ENCODE measurements around the gene STPG3.
A peak's percentile ranks its signal among the peaks of the same experiment; 100 is the strongest.

The STPG3 gene

GRCh38 chr9:137278721-137279711 is 27.9 kb downstream of the STPG3 start:
- H3K4me3 ChIP-seq (ENCODE audit: low read length) = peak overlapping the region; percentile 65

GRCh38 chr9:137279741-137280473 is 28.8 kb downstream of the STPG3 start:
- no peak for TF ChIP-seq CTCF (conservative IDR thresholded peaks at IDR 0.05; ENCODE audit: low read depth, low read length)
- no peak for DNase-seq (ENCODE audit: low read depth)
- no peak overlapping the region for H3K4me3 ChIP-seq (ENCODE audit: low read length)

More at GRCh38 chr9:137278721-137279711, 27.9 kb downstream of the STPG3 start:
- no peak for DNase-seq (ENCODE audit: low read depth)
- TF ChIP-seq CTCF (conservative IDR thresholded peaks at IDR 0.05; ENCODE audit: low read depth, low read length) = no peak

DNA sequence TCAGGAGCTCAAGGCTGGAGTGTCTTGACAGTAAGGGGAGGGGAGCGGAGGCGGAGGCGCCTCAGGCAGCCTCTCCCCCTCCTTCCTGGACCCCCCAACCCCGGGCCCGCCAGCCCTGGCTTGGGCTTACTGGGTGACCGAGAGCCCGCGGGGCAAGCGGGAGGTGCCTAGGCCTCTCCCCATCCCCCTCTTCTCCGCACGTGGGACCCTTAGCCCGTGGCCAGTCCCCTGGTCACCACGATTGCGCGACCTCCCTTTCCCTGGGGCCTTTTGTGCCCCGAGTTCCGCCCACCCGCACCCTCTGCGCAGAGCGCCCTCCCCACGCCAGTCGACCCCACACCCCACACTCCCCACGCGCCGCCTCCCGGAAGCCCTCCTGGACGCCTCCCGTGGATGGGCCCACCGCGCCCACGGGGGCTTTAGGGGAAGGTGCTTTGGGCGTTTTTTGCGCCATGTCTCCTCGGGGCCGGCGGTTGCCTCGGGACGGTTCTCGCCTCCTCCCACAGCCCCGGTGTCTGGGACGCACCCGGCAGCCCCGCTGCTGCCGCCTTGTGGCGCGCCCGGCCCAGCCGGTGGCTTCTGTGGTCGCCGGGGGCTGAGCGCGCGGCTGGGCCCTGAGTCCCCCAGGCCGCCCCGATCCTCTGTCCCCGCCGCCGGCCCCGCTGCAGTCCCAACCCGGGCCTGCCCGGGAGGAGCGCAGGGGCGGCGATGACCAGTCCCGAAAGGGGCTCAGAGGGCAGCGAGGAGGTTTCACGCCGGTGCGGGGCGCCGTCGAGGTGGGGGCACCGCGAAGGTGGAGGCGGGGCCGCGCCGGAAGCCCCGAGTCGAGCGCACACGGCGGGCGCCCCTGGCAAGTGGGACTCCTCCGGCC is 29.6 kb downstream of the STPG3 start:
- H3K4me3 ChIP-seq (ENCODE audit: low read length) = no peak overlapping the region
- DNase-seq (ENCODE audit: low read depth) = no peak
- TF ChIP-seq CTCF (conservative IDR thresholded peaks at IDR 0.05; ENCODE audit: low read depth, low read length) = peak; percentile 51

DNA sequence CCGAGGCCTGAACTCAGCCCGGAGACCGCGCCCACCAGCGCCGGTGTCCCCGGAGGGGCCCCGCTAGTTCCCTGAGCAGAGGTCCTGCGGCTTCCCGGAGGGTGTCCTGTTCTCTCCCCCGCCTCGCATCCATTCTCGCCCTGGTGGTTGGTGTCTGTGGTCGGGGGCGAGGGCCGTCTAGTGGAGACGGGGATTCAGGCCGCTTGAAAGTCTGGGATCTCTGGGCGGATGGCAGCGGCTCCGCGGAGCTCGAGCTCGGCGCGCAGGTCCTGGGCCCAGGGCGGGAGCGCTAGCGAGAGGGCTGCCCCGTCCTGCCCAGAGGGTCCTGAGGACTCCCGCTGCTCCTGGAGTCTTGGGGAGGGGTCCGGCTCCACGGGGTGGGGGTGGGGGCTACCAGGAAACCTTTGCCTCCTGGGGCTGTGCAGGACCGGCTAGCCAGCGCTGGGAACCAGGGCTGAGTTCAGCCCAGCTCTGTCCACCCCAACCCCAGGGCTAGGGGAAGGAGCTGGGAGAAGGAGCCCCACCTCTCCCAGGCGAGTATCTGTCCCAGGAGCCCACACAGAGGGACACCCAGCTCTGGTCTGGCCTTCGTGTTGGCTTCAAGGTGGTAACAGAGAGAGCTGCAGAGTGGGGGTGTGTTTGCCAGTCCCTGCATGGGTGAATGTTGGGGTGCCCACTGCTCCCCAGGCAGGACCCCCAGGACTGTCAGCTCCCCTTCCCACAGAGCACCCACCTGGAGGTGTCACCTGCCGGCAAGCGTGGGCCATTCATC is 30.4 kb downstream of the STPG3 start:
- H3K4me3 ChIP-seq (ENCODE audit: low read length) = no peak overlapping the region
- DNase-seq (ENCODE audit: low read depth) = no peak
- TF ChIP-seq CTCF (conservative IDR thresholded peaks at IDR 0.05; ENCODE audit: low read depth, low read length) = no peak

- DNase-seq (ENCODE audit: low read depth) = no peak
- no peak overlapping the region for H3K4me3 ChIP-seq (ENCODE audit: low read length)
- peak; percentile 73 for TF ChIP-seq CTCF (conservative IDR thresholded peaks at IDR 0.05; ENCODE audit: low read depth, low read length)
Measured at GRCh38 chr9:137286975-137287383, 35.9 kb downstream of the STPG3 start.

DNA sequence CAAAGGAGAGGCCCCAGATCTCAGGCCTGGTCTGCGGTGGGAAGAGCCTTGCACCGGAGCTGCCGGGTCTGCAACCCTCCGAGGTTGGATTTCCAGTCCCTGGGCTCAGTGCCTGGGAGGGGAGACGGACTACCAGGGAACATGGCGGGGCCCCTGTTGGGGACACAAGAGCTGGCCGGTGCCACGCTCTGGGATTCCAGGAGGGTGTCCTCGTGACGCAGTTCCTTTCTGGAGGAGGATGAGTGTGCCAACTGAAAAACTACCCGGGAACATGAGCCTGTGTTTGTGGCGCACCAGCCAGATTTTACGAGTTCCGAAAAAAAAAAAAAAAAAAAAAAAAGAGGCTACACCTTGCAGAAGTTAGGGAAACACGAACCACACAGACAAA is 42.0 kb downstream of the STPG3 start:
- TF ChIP-seq CTCF (conservative IDR thresholded peaks at IDR 0.05; ENCODE audit: low read depth, low read length) = no peak
- no peak for DNase-seq (ENCODE audit: low read depth)
- H3K4me3 ChIP-seq (ENCODE audit: low read length) = no peak overlapping the region
